SK-N-MC (cell line): ENCODE measurements around the gene SPRN.
"Not testable (repeated sequence)": the region's sequence is repeated elsewhere in the genome, so short reads cannot be mapped to it uniquely, and the experiment has no call there.

Experiments used
- EZH2 ChIP-seq: fragments of 200-600 bp; sonication (generic); IDR thresholded peaks from one replicate; pipeline ENCODE4 v1.6.1; 2017; ENCODE audit warnings: antibody characterized with exemption
- POLR2AphosphoS5 ChIP-seq: IDR thresholded peaks from 2 replicates; pipeline ENCODE4 v1.6.1; 2012; ENCODE audit warnings: mild to moderate bottlenecking, low read depth, low read length, borderline replicate concordance

- TF ChIP-seq EZH2, POLR2AphosphoS5: not testable (repeated sequence)
Measured at GRCh38 chr10:133431888-133432613, 7.6 kb upstream of the SPRN start.
